IPS DF 4.7 (cell line): ENCODE data around the gene GJA4.

Source experiments
- DNase-seq: peaks from one replicate; pipeline ENCODE4 v3.0.0-alpha.2; 2013; ENCODE audit warnings: low spot score; ENCODE audit errors: extremely low read depth

The GJA4 gene

DNA sequence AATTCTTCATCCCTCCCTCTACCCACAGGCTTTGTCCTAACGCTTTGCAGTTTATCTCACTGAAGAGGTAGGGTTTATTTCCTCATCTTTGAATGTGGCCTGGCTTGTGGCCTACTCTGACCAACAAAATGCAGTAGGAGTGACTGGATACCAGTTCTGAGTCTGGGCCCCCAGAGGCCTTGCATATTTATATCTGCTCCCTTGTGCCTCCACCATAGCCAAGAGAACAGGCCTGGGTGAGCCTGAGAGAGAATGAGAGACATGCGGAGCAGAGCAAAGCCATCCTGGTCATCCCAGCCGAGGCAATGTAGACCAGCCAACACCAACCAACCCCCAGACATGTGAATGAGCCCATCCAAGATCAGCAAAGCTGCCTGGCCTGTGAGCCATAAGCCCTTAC is 36.5 kb downstream of the GJA4 start:
- no peak for DNase-seq

DNA sequence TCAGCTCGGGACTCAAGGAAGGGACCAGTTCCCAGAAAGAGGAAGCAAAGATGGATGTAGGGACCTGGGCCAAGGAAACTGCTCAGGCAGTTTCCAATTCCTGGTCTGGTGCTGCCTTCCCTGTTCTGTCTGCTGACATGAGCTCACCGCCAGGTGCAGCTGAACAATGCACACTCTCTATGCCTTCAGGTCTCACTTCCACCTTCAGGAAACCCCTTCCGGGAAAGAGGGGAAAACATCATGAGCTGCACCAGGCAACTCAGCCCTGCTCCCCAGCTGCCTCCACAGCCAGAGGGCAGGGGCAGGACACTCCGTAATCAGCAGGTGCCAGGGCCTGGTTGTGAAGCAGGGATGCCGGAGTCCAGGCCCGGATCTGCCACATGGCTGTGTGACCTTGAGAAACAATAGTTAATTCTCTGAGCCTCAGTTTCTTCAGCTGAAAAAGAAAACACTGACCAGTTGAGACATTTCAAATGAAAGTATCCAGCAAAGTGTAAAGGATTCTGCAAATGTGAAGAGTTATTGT is 39.0 kb downstream of the GJA4 start:
- no peak for DNase-seq

DNA sequence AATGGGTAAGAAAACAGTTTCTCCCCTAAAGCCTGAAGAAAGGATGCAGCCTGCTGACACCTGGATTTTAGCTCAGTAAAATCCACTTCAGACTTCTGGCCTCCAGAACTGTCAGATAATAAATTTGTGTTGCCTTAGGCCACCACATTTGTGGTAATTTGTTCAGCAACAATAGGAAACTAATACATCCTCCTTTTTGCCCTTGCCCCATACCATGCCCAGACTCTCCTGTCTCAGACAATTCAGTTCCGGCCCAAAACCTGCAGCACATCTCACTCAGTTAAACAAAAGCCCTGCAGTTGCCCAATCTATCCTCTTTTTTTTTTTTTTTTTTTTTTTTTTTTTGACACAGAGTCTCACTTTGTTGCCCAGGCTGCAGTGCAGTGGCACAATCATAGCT is 40.9 kb downstream of the GJA4 start:
- DNase-seq: no peak

DNA sequence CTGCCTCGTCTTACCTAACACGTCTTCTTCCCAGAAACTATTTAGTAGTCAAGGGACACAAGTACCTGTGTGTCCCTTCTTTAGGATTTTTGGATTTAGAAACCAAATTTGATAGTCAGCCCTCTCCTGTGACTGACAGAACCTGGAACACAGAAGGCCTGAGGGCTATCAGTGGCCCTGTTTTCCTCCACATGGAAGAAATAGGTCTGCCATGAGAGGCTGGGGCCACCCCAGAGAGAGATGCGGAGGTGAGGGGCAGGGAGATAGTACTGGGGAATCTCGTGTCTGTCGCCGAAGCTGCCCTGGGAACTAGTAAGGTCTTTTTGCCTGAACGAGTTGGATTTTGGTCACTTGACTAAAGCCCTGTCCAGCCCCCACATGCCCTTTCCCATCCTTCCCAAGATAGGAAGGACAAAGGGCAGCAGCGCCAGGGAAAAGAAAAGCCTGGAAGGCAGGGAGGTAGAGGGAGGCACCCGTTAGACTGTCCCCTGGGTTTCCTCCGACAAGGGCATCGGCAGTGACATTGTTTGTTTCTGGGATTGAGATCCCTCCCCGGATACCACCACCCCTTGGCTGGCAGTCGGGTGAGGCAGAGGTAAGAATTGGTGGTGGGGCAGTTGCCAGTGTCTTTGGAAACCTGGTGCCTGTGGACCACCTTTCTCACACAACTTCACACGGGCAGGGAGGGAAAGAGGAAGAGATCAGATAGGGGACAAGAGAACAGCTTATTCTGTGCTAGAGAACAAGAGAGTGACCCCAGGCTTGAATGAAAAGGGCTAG is 46.9 kb downstream of the GJA4 start:
- no peak for DNase-seq

DNA sequence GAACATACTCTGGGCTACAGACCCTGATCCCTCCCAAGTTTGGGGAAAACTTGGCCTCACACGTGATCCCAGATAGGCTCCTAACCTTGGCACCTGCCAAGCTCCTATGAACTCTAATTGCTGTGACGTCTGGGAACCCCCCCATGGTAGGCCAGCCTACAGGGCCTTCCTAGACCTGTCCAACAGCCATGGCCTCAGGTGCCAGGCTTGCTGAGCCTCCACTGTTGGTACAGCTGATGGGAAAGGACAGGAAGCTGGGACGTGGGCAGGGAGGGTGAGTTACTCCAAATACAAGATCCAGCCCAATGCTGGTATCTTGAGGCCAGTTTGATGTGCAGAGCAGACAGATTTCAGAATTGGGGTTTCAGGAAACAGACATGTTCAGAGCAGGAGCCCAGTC is 47.6 kb downstream of the GJA4 start:
- DNase-seq: no peak

DNA sequence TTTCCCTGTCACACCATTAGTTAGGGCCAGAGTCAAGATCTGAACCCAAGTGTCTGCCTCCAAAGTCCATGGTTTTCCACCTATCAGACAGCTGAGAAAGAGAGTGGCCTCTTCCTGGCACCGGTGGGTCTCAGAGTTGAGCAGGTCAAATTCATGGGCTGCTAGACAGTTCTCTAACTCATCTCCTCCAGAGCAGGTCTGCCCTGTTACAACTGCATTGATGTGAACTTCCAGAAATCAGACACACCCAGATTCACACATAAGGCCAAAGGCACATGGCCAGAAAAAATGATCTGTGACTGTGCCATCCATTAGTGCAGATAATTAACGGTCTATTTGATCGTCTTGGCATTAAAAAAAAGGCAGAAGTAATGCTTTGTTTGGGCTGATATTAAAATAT is 49.3 kb downstream of the GJA4 start:
- no peak for DNase-seq

DNA sequence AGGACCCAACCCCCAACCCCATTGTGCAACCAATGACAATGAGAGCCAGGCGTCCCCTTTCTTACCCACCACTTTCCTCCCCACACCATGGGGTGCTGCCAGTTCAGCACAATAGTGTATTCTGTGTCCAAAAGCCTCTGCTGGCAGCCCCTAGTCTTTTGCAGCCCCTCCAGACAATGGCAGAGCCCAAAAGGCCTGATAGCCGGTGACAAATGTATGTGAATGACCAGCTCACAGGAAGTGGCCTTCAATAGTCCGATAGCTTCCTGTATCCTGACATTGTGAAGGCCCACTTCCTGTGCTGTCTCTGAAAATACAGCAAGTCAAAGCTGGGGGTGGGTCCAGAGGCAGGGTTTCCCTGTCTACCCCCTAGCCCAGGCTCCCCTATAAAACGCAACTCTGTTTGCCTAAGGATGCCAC is 50.2 kb downstream of the GJA4 start:
- no peak for DNase-seq

DNA sequence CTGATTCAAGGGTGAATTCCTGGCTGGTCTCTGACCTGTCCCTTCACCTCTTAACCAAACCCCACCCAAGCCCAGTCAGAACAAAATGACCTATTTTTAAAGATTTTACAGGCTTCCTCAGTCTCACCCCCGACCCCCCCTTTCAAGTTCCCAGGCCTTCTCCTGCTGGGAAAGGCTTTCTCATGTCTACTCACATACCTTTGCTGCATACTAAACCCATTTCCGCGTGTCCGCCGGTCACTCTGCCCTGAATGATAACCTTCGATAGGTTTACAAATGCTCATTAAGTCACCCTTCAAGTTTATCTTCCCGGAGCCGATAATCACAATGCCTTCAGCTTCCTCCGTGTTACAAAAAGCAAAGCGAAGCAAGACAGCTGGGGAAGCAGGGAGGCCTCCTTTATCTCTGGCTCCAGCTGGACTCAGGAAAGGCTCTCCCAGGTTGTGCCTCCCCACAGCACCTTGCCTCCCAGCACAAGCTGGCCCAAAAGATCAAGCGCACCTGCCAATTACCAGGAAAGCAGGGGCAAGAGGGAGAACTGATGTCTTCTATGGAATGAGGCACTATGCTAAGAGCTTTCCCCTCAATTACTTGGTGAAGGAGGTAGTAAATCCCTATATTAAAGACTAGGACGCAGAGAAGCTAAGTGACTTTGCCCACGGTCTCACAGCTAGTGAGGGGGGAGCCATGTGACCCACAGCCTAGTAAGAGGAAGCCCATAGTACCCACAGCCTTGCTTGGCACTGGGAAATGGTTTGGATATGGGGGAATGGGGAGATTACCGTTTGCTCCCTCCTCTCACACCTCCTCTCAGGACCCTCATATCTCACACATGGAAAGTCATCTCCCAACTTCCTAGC is 50.8 kb downstream of the GJA4 start:
- DNase-seq: no peak

DNA sequence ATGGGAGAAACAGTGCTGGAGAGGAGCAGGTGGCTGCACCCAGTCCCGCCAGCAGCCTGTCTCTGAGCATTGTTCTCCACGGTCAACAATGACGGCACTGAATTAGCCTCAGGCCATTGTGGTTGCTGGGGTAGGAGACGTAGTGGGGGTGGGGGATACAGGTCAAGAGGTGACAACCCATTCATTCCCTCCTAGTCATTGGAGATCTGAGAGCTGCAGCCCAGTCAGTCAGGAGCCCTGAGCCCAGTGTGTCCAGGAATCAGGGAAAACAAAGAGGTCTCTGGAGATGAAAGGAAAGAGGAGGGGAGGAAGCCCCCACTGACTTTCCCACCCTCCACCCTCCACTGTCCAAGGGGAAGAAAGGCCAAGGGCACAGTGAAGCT is 51.4 kb downstream of the GJA4 start:
- no peak for DNase-seq
